NCI-H1417 (cell line): ENCODE measurements around the gene RFXANK.
"Not testable (repeated sequence)": the region's sequence is repeated elsewhere in the genome, so short reads cannot be mapped to it uniquely, and the experiment has no call there.

Experiments
- DNase-seq, 3 experiments: peaks; one replicate each; lab custom pipeline; 2025; lab: John Stamatoyannopoulos, UW

The RFXANK gene

GRCh38 chr19:19206938-19207337, 14.9 kb downstream of the RFXANK start:
- no peak for DNase-seq

- no peak for DNase-seq
Measured at GRCh38 chr19:19207637-19208572, 15.8 kb downstream of the RFXANK start.

- DNase-seq = peak in 2 of 3 experiments; percentile 23 to 71
Measured at GRCh38 chr19:19209372-19209771, 17.3 kb downstream of the RFXANK start.

GRCh38 chr19:19211499-19212420, 19.7 kb downstream of the RFXANK start, which contains the start of gene NCAN:
Gene NCAN (plus strand): TSS chr19:19211958. CDS start chr19:19216954, 4,996 bp downstream.
- peak; percentile 21 to 76 (median 58) for DNase-seq

GRCh38 chr19:19212916-19213315, 20.9 kb downstream of the RFXANK start:
- no peak for DNase-seq

- DNase-seq = no peak
Measured at GRCh38 chr19:19213426-19214158, 21.5 kb downstream of the RFXANK start.

GRCh38 chr19:19214159-19214490, 22.1 kb downstream of the RFXANK start:
- DNase-seq = peak in 1 of 3 experiments; percentile 7

GRCh38 chr19:19214892-19215291, 22.8 kb downstream of the RFXANK start:
- no peak for DNase-seq

- no peak for DNase-seq
Measured at GRCh38 chr19:19215792-19216191, 23.7 kb downstream of the RFXANK start.

GRCh38 chr19:19217099-19217498, 25.0 kb downstream of the RFXANK start:
- peak in 1 of 3 experiments; percentile 13 for DNase-seq

- DNase-seq = no peak
Measured at GRCh38 chr19:19218911-19219310, 26.9 kb downstream of the RFXANK start.

- not testable (repeated sequence) for DNase-seq
Measured at GRCh38 chr19:19221000-19221399, 28.9 kb downstream of the RFXANK start.

GRCh38 chr19:19223060-19223459, 31.0 kb downstream of the RFXANK start:
- DNase-seq = no peak

- no peak for DNase-seq
Measured at GRCh38 chr19:19223636-19224035, 31.6 kb downstream of the RFXANK start.

- no peak for DNase-seq
Measured at GRCh38 chr19:19224150-19224851, 32.2 kb downstream of the RFXANK start.

- peak in 1 of 3 experiments; percentile 46 for DNase-seq
Measured at GRCh38 chr19:19224852-19225494, 32.9 kb downstream of the RFXANK start.

GRCh38 chr19:19226204-19226603, 34.1 kb downstream of the RFXANK start:
- no peak for DNase-seq

GRCh38 chr19:19226663-19227062, 34.6 kb downstream of the RFXANK start:
- no peak for DNase-seq

- no peak for DNase-seq
Measured at GRCh38 chr19:19227217-19227616, 35.2 kb downstream of the RFXANK start.

- DNase-seq = no peak
Measured at GRCh38 chr19:19229701-19230100, 37.6 kb downstream of the RFXANK start.

- no peak for DNase-seq
Measured at GRCh38 chr19:19230999-19231398, 38.9 kb downstream of the RFXANK start.
